ENCODE results near the gene MACROD2.
"Not testable (repeated sequence)": the region's sequence is repeated elsewhere in the genome, so short reads cannot be mapped to it uniquely, and the experiment has no call there.

The MACROD2 gene

GRCh38 chr20:15005300-15005986 lies 1010.1 kb downstream of the MACROD2 start:
- no peak for DNase-seq (ENCODE audit: low read depth)
- TF ChIP-seq, protein P1, sequence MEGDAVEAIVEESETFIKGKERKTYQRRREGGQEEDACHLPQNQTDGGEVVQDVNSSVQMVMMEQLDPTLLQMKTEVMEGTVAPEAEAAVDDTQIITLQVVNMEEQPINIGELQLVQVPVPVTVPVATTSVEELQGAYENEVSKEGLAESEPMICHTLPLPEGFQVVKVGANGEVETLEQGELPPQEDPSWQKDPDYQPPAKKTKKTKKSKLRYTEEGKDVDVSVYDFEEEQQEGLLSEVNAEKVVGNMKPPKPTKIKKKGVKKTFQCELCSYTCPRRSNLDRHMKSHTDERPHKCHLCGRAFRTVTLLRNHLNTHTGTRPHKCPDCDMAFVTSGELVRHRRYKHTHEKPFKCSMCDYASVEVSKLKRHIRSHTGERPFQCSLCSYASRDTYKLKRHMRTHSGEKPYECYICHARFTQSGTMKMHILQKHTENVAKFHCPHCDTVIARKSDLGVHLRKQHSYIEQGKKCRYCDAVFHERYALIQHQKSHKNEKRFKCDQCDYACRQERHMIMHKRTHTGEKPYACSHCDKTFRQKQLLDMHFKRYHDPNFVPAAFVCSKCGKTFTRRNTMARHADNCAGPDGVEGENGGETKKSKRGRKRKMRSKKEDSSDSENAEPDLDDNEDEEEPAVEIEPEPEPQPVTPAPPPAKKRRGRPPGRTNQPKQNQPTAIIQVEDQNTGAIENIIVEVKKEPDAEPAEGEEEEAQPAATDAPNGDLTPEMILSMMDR (conservative IDR thresholded peaks at IDR 0.05; ENCODE audit: low read length) = no peak
- no peak overlapping the region for H3K4me3 ChIP-seq (ENCODE audit: low read length)

DNA sequence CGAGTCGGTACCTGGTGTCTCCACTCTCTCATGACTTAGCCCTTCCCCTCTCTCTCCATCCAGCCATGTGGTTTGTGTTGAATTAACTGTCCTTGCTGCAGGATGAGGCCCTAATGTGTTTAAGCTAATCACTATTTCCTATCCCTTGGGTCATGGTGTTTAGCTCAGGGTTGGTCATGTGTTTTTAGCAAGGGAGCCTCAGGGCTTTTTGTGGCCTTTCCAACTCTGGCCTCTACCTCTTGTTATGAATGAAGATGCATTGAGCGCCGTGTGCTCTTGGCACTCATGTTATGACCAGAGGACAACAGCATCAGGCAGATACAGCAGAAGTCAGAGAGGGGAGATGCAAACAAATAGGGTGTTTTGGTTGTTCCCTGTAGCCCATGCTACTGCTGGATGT lies 1016.3 kb downstream of the MACROD2 start:
- TF ChIP-seq, protein P1 (conservative IDR thresholded peaks at IDR 0.05; ENCODE audit: low read length) = no peak
- no peak for DNase-seq (ENCODE audit: low read depth)
- H3K4me3 ChIP-seq (ENCODE audit: low read length) = no peak overlapping the region

DNA sequence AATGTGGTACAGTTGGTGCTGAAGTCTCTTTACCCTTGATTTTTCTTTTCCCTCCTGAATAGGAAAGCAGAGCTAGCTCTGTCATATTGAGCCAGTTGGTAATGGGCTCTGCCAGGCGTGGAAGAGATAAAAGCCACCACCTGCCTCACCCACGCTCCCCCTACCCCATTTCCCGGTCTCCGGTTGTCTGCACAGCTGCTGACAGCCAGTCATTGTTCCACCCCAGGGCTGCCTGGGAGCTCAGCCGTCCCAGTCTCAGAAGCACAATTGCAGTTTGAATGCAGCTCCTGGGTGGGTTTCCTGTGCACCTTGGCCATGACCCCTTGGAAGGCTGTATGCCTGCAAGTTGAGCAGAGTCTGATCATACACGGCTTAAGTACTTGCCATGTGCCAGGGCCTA lies 1017.2 kb downstream of the MACROD2 start:
- TF ChIP-seq, protein P1 (conservative IDR thresholded peaks at IDR 0.05; ENCODE audit: low read length) = no peak
- H3K4me3 ChIP-seq (ENCODE audit: low read length) = no peak overlapping the region
- no peak for DNase-seq (ENCODE audit: low read depth)

DNA sequence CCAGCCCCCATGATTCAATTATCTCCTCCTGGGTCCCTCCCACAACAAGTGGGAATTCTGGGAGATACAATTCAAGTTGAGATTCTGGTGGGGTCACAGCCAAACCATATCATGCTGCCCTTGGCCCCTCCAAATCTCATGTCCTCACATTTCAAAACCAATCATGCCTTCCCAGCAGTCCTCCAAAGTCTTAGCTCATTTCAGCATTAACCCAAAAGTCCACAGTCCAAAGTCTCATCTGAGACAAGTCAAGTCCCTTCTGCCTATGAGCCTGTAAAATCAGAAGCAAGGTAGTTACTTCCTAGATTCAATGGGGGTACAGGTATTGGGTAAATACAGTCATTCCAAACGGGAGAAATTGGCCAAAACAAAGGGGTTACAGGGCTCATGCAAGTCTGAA lies 1021.6 kb downstream of the MACROD2 start:
- not testable (repeated sequence) for DNase-seq (ENCODE audit: low read depth); H3K4me3 ChIP-seq (ENCODE audit: low read length)

- no peak for DNase-seq (ENCODE audit: low read depth)
- no peak overlapping the region for H3K4me3 ChIP-seq (ENCODE audit: low read length)
- TF ChIP-seq, protein P1 (conservative IDR thresholded peaks at IDR 0.05; ENCODE audit: low read length) = no peak
Measured at GRCh38 chr20:15018966-15019365, 1023.6 kb downstream of the MACROD2 start.

DNA sequence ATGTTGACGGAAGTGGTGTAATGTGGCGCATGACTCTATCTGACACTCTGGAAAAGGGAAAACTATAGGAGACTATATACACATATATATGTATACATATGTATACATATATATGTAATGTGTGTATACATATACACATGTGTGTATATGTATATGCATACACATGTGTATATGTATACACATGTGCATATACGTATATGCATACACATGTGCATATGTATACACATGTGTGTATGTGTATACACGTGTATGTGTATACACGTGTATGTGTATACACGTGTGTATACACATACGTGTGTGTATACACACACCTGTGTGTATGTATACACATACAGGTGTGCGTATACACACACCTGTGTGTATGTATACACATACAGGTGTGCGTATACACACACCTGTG lies 1025.5 kb downstream of the MACROD2 start:
- no peak overlapping the region for H3K4me3 ChIP-seq (ENCODE audit: low read length)
- TF ChIP-seq, protein P1 (conservative IDR thresholded peaks at IDR 0.05; ENCODE audit: low read length) = no peak
- DNase-seq (ENCODE audit: low read depth) = no peak

DNA sequence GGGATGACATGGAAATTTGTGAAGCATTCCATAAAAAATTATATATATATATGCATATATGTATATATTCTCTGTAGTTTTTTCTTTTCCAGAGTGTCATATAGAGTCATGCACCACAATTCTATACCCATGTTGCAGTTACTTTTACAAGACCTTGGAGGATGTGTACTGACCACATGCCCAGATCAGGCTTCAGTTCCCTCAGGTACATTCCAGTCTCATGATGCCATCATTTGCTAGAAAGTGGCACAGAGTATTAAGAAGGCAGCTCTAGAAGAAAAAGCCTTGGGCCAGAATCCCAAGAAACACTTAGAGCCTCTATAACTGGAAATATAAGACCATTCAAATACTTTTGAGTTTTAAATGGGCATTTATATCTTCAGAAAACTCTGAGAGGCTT lies 1027.6 kb downstream of the MACROD2 start:
- no peak for DNase-seq (ENCODE audit: low read depth)

More for the DNA sequence above, 1027.6 kb downstream of the MACROD2 start:
- TF ChIP-seq, protein P1 (conservative IDR thresholded peaks at IDR 0.05; ENCODE audit: low read length) = no peak
- no peak overlapping the region for H3K4me3 ChIP-seq (ENCODE audit: low read length)
